K562 (cell line): ENCODE measurements around the gene SYNJ2. TPM values are rescaled to one million over a fixed set of nuclear protein-coding genes. Genes with fewer than 3 reads are reported as not detected.

Experiments
- BRD4 ChIP-seq: fragments of 200-600 bp; sonication (generic); IDR thresholded peaks from 2 replicates; pipeline ENCODE4 v1.6.1; 2017; ENCODE audit warnings: inconsistent platforms
- CTCF ChIP-seq, 3 experiments: IDR thresholded peaks in 2 of 3; conservative IDR thresholded peaks in 1 of 3; 2 replicates each; pipeline ENCODE4 v1.5.1; 2011 to 2012; ENCODE audit warnings: low read length in 3 of 3, mild to moderate bottlenecking in 3 of 3, control low read depth in 2 of 3, improper control_type of control experiment in 1 of 3, inconsistent platforms in 1 of 3, low read depth in 1 of 3, mixed read lengths in 1 of 3, moderate library complexity in 1 of 3; ENCODE audit not compliant: insufficient read depth in 2 of 3
- FOXJ3 ChIP-seq: sonication (generic); formaldehyde crosslinking; IDR thresholded peaks from 2 replicates; pipeline ENCODE4 v1.4.0; 2020; ENCODE audit warnings: mild to moderate bottlenecking, missing genetic modification reagents
- GABPA ChIP-seq: fragments of 200-800 bp; sonication (Bioruptor generic); conservative IDR thresholded peaks from 2 replicates; pipeline ENCODE4 v1.6.1; 2016; ENCODE audit warnings: low read depth, missing genetic modification characterization, missing compliant biosample characterization
- GATA2 ChIP-seq: sonication (generic); formaldehyde crosslinking; IDR thresholded peaks from 2 replicates; pipeline ENCODE4 v1.4.0; 2020; ENCODE audit warnings: mild to moderate bottlenecking, missing genetic modification reagents
- GTF2B ChIP-seq: IDR thresholded peaks from 2 replicates; pipeline ENCODE4 v1.6.1; 2011; ENCODE audit not compliant: insufficient read length; ENCODE audit errors: extremely low read depth
- HCFC1 ChIP-seq: IDR thresholded peaks from 2 replicates; pipeline ENCODE4 v1.6.1; 2012; ENCODE audit warnings: low read depth, low read length, improper control_type of control experiment
- HDAC1 ChIP-seq, 2 experiments: fragments of 450-650 bp; IDR thresholded peaks; 2 replicates each; pipeline ENCODE4 v1.6.1; 2016 to 2017; ENCODE audit warnings: inconsistent platforms in 1 of 2, mild to moderate bottlenecking in 1 of 2, moderate library complexity in 1 of 2
- ILF3 ChIP-seq: fragments of 450-650 bp; IDR thresholded peaks from 2 replicates; pipeline ENCODE4 v1.6.1; 2018; ENCODE audit warnings: antibody characterized with exemption, mild to moderate bottlenecking, moderate library complexity, borderline replicate concordance
- IRF9 ChIP-seq: fragments of 450-650 bp; IDR thresholded peaks from 2 replicates; pipeline ENCODE4 v1.6.1; 2016; ENCODE audit warnings: missing biosample characterization, missing genetic modification characterization
- JUND ChIP-seq, 2 experiments: IDR thresholded peaks; 2 replicates in 1 of 2; 3 replicates in 1 of 2; pipeline ENCODE4 v1.6.1; 2011; ENCODE audit warnings: borderline replicate concordance in 2 of 2, low read depth in 2 of 2, low read length in 2 of 2, improper control_type of control experiment in 1 of 2, missing biosample characterization in 1 of 2, missing genetic modification characterization in 1 of 2, missing genetic modification reagents in 1 of 2
- KDM1A ChIP-seq, 2 experiments: fragments of 450-650 bp; IDR thresholded peaks; 2 replicates each; pipeline ENCODE4 v1.6.1; 2016; ENCODE audit warnings: mild to moderate bottlenecking in 2 of 2
- MYC ChIP-seq, 2 experiments: fragments of 250-450 bp in 1 of 2; sonication (Bioruptor Pico) in 1 of 2; IDR thresholded peaks; 2 replicates each; pipeline versions ENCODE4 v1.5.1 to v1.6.1; 2012 to 2021; ENCODE audit warnings: low read depth in 2 of 2, borderline replicate concordance in 1 of 2, improper control_type of control experiment in 1 of 2, low read length in 1 of 2, mild to moderate bottlenecking in 1 of 2, moderate library complexity in 1 of 2
- SIN3A ChIP-seq, 2 experiments: fragments of 150-350 bp in 1 of 2; IDR thresholded peaks; 2 replicates each; pipeline ENCODE4 v1.6.1; 2011 to 2016; ENCODE audit warnings: borderline replicate concordance in 2 of 2, low read depth in 2 of 2, low read length in 2 of 2, mild to moderate bottlenecking in 2 of 2, moderate library complexity in 2 of 2; ENCODE audit not compliant: control insufficient read depth in 1 of 2
- SMARCE1 ChIP-seq: fragments of 450-650 bp; IDR thresholded peaks from 2 replicates; pipeline ENCODE4 v1.7.1; 2016; ENCODE audit warnings: mild to moderate bottlenecking
- STAT5A ChIP-seq: IDR thresholded peaks from 2 replicates; pipeline ENCODE4 v1.6.1; 2012; ENCODE audit warnings: low read length, inconsistent platforms, borderline replicate concordance
- TRIM24 ChIP-seq, 2 experiments: fragments of 450-650 bp; IDR thresholded peaks; 2 replicates each; pipeline ENCODE4 v1.6.1; 2016
- ZBTB9 ChIP-seq: fragments of 450-650 bp; formaldehyde crosslinking; IDR thresholded peaks from 2 replicates; pipeline ENCODE4 v1.4.0; 2020; ENCODE audit warnings: mild to moderate bottlenecking, moderate library complexity
- ZNF354B ChIP-seq: fragments of 250-450 bp; sonication (Bioruptor Pico); IDR thresholded peaks from 2 replicates; pipeline ENCODE4 v1.4.0; 2020
- polyA plus RNA-seq, 8 experiments: library from polyadenylated mRNA; depleted of rRNA in 4 of 8; stranded (reverse) in 5 of 8; unstranded in 3 of 8; fragments of >200 nt; fragmentation: Nextera tagmentation in 2 of 8; fragmentation: Illumina TruSeq in 1 of 8; extraction: Ambion mirVana in 2 of 8; extraction: Trizol in 1 of 8; gene quantifications; 2 replicates each; pipeline versions ENCODE4 v1.2.1 to v1.2.3, GENCODE V29; 2011 to 2014; ENCODE audit warnings: inconsistent platforms in 1 of 8, missing spikeins in 1 of 8
- total RNA-seq, 7 experiments: library from RNA; depleted of rRNA in 6 of 7; stranded (reverse); fragments of >200 nt in 6 of 7; fragmentation: Illumina TruSeq in 2 of 7; extraction: Trizol in 2 of 7; gene quantifications; 2 replicates each; pipeline versions ENCODE4 v1.2.1 to v1.2.3, GENCODE V29; 2011 to 2021; ENCODE audit warnings: low replicate concordance in 1 of 7

The SYNJ2 gene
- total and polyA plus RNA-seq, 9 of the 15 experiments (the other 6 are each of a cell fraction or from before 2014, with no cell fraction given), result 3.0 to 27.7 (median 17.8) TPM

- no peak for TF ChIP-seq ZBTB9
- peak in 1 of 2 experiments; percentile 27; a peak in 1 of 4 replicates for TF ChIP-seq TRIM24 (IDR thresholded peaks at IDR 0.05)
- peak; percentile 71 to 85 (median 75) for TF ChIP-seq CTCF (IDR thresholded peaks at IDR 0.05 in 2 of 3, conservative IDR thresholded peaks at IDR 0.05 in 1 of 3; ENCODE audit: insufficient read depth in 2 of 3, low read depth in 1 of 3, low read length in 3 of 3)
- TF ChIP-seq GTF2B, result no peak
- no peak for TF ChIP-seq SIN3A (IDR thresholded peaks at IDR 0.05; ENCODE audit: borderline replicate concordance in 2 of 2, control insufficient read depth in 1 of 2, low read depth in 2 of 2, low read length in 2 of 2)
- peak; percentile 39; the same call in 1 of the 2 replicates for TF ChIP-seq HCFC1
- no peak for TF ChIP-seq ILF3
- TF ChIP-seq ZNF354B (CRISPR knock-in tag), result no peak
- 0 out of 2 replicates have a peak, but pooled peaks have one; percentile 18 for TF ChIP-seq MYC (IDR thresholded peaks at IDR 0.05; ENCODE audit: low read depth, low read length)
- no peak for TF ChIP-seq MYC (CRISPR knock-in tag; IDR thresholded peaks at IDR 0.05; ENCODE audit: borderline replicate concordance, low read depth)
- TF ChIP-seq JUND (IDR thresholded peaks at IDR 0.05; ENCODE audit: borderline replicate concordance, low read depth, low read length), result peak; percentile 54; the same call in 1 of the 2 replicates
- TF ChIP-seq JUND (tag; IDR thresholded peaks at IDR 0.05; ENCODE audit: borderline replicate concordance, low read depth, low read length), result no peak; the same call in 2 of the 3 replicates
- TF ChIP-seq IRF9 (tag), result no peak
- no peak for TF ChIP-seq BRD4
- no peak for TF ChIP-seq GATA2
- peak; percentile 60 for TF ChIP-seq GABPA (tag)
- TF ChIP-seq HDAC1 (IDR thresholded peaks at IDR 0.05), result peak in 1 of 2 experiments; percentile 17; a peak in 1 of 4 replicates
- no peak for TF ChIP-seq FOXJ3 (CRISPR knock-in tag)
- TF ChIP-seq KDM1A (IDR thresholded peaks at IDR 0.05), result peak; percentile 43 to 67; a peak in 2 of 4 replicates
- TF ChIP-seq SMARCE1, result peak; percentile 47; the same call in 1 of the 2 replicates
- TF ChIP-seq STAT5A, result no peak
These were observed 44.6 kb downstream of the SYNJ2 start (continued) for GRCh38 chr6:158026054-158026900.
